G401.6 (cell line): Measurements from ENCODE around the gene SRCIN1.

Experiments
- FAIRE-seq: peaks from 2 replicates; lab custom pipeline; 2012; peaks lifted over from hg19 to GRCh38; lab: Jason Lieb, UNC

Gene SRCIN1

DNA sequence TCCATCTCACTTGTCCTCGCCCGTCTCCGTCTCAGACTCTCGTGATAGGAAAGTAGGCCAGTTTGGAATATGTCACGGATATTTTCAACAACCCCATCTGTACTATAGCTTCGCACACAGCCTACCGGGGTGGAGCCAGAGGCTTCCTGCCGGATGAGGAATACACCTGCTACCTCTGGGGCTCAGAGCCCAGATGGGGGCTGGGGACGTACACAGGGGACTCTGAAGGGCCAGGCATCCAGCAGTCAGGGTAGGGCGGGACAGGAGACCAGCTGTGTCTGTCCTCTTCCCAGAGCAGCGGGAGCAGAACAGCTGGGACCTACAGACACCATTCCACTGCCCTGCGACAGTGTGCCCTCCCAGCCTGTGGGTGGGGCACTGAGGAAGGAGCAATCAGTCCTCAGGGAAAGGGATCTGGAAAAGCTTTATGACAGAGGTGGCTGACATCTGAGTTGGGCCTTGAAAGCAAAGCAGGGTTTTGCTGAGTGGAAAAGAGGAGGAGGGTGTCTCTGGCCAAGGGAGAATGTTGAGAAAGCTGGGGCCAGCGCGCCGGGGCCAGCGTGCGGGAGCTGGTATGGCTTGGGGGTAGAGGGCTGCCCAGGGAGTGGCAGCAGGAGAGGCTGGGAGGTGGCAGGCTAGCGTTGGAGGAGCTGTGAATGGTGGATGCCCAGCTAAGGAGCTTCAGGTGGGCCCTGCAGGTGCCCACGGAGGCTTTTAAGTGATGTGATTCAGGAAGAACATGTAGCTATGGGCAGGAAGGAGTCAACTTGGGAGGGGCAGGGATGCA, 11.5 kb upstream of the SRCIN1 start:
- FAIRE-seq, result no peak

GRCh38 chr17:38616361-38616760, 10.6 kb upstream of the SRCIN1 start:
- FAIRE-seq, result no peak

DNA sequence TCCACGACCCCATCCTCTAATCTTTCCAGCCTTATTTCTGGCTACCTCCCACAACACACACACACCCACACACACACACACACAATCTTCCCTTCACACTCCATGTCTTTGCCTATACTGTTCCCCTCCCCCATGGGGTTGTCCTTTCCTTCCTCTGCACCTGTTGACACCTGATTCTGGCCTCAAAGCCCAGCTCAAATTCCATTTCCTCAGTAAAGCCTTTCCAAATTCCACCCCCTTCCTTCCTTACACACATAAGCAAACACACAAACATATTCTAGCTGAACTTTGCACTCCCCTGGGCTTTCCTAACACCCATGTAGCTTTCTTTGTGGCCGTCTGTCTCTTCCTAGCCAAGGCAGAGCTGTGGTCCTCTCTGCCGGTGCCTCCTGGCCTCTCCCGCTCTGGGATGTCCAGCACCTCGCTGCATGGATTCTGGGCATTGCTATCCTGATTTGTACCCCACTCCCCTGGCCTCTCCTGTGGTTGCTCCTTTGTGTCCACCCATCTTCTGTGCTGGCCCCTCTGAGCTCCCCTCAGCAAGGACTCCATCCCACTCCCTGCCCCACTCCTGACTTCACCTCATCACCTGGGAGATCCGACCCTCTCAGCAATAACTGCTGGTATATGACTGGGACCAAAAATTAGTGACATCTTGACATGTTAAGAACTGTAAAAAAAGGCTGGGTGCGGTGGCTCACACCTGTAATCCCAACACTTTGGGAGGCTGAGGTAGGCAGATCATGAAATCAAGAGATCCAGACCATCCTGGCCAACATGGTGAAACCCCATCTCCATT, 8.4 kb upstream of the SRCIN1 start:
- FAIRE-seq, result no peak

- FAIRE-seq, result no peak
Measured at GRCh38 chr17:38613525-38613980, 7.8 kb upstream of the SRCIN1 start.

DNA sequence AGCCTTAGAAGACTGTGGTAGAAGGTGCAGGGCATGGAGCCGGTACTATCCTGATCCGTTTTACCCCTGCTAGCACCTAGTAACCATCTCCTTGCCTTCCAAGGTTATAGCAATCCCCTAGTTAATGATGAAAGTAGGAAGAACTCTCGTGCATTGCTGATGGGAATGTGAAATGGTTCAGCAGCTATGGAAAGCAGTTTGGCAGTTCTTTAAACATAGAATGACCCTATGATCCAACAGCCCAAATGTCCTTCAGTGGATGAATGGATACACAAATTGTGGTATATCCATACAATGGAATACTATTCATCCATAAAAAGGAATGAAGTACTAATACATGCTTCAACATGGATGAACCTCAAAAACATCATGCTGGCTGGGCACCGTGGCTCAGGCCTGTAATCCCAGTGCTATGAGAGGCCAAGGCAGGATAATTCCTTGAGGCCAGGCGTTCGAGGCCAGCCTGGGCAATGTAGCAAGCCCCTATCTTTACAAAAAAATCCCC, 6.2 kb upstream of the SRCIN1 start:
- FAIRE-seq, result no peak

DNA sequence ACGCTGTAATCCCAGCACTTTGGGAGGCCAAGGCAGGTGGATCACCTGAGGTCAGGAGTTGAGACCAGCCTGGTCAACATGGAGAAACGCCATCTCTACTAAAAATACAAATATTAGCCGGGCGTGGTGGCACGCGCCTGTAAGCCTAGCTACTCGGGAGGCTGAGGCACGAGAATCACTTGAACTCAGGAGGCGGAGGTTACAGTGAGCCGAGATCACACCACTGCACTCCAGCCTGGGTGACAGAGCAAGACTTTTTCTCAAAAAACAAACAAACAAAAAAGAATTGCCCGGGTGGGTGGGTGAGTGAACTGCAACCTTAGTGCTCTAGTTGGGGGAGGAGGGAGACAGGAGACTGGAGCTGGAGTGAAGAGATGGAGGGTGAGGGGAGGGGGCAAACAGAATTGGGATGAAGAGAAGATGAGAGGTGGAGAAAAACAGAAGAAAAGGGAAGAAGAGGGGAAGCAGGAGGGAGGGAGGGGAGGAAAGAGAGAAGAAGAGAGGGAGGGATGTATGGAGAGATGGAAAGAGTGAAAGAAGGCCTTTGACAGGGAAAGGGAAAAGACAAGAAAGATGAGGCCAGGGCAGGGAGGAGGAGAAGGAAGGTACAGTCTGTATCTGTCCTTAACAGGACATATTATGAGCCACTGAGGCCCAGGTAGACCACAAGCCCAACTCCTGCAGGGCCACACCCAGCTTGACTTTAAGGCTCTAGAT, 5.5 kb upstream of the SRCIN1 start:
- no peak for FAIRE-seq

- FAIRE-seq, result no peak
Measured at GRCh38 chr17:38609280-38610031, 3.7 kb upstream of the SRCIN1 start.

DNA sequence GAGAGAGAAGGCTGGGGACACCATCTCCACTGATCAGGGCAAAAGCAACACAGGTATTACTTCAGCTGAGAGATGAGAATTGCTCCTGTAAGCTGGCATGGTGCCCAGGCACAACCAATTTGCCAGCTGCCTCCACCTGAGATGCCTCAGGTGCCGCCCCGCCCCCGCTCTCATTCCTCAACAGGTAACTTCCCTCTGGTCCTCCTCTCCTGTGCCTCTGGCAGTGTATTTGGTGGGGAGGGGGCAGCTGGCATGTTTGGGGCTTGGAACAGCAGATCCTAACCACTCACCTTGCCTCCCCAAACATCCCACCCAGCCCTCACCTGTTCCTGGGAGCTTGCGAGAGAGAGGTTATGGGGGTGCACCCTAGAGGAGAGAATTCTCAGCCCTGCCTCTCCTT, 2.9 kb upstream of the SRCIN1 start:
- FAIRE-seq, result no peak

- no peak for FAIRE-seq
Measured at GRCh38 chr17:38606646-38607611, 1.2 kb upstream of the SRCIN1 start.

DNA sequence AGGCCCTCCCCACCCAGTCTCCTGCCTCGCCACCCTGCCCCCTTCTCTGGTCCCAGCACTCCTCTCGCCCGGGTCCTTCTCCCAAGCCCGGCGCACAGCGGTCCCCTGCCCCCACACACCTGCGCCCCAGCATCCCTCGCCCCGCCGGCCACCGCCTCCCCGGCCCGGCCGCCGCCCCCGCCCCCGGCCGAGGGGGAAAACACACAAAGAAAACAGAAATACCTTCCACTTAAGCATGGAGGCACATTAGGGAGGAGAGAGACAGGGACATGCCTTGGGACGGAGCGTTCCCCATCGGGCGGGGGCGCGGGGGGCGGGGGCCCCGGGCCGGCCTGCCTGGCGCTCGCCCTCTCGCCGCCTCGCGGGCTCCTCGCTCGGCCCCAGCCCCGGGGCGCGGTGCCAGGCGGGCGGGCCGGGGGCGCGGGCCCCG, 326 bp downstream of the SRCIN1 start:
- FAIRE-seq, result no peak

GRCh38 chr17:38604479-38605403, 1.0 kb downstream of the SRCIN1 start:
- no peak for FAIRE-seq

GRCh38 chr17:38603786-38604478, 1.8 kb downstream of the SRCIN1 start:
- no peak for FAIRE-seq

- no peak for FAIRE-seq
Measured at GRCh38 chr17:38602956-38603785, 2.6 kb downstream of the SRCIN1 start.

DNA sequence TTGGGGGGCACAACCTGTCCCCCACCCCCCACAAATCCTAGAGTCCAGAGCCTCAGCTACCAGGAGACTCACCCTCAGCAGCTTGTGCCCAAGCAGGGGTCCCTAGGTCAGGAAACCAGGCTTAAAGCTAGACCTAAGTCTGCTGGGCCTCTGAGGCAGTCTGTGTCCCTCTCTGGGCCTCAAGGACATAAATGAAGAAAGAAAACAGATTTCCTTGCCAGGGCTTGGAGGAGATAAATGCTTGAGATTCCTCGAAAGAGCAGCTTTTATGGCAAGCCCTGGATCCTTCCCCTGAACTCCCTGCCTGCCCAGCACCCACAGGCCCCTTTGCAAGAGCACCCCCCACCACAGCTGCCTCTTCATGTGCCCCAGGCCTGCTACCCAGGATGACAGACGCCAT, 3.3 kb downstream of the SRCIN1 start:
- FAIRE-seq, result no peak

GRCh38 chr17:38601539-38602351, 4.0 kb downstream of the SRCIN1 start:
- FAIRE-seq, result no peak

GRCh38 chr17:38600906-38601305, 4.8 kb downstream of the SRCIN1 start:
- no peak for FAIRE-seq

- FAIRE-seq, result no peak
Measured at GRCh38 chr17:38600416-38600815, 5.3 kb downstream of the SRCIN1 start.
